Measurements from ENCODE around the gene TNNI3K.
A peak's percentile ranks its signal among the peaks of the same experiment; 100 is the strongest.

The TNNI3K gene

GRCh38 chr1:74504125-74504932 is 269.1 kb downstream of the TNNI3K start:
- DNase-seq (ENCODE audit: low read depth): peak; percentile 15

GRCh38 chr1:74504933-74505512 is 269.8 kb downstream of the TNNI3K start:
- no peak for DNase-seq (ENCODE audit: low read depth)

DNA sequence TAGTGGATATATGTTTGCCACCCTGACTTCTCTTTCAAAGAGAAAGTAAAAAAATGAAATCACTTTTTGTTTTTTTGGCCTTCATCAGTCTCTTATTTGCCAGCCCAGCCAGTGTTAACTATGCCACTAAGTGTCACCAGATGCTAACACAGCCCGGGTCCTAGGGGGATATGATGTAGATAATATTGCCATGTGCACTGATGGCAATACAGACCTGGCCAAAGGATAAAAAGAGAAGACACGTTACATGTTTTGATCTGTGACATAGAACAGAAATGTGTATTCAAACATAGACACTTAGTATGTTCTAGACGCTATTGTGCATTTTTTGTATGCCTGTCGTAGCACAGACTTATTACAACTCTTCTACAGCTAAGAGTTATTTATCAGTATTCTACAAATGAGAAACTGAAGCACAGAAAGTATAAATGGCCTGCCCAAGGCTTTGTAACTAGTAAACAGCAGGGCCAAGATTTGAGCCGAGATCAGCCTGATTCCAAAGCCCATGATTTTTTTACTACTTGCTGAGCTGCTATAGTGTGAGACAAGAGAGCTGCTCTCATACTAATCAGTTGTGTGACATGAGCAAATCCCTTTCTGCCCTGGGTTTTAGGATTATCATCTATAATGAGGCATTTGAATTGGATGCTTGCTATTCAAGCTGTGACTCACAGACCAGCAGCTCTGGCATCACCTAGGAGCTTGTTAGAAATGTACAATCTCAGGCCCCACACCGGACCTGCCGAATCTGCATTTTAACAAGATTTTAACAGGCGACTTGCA is 270.9 kb downstream of the TNNI3K start:
- DNase-seq (ENCODE audit: low read depth): no peak

DNA sequence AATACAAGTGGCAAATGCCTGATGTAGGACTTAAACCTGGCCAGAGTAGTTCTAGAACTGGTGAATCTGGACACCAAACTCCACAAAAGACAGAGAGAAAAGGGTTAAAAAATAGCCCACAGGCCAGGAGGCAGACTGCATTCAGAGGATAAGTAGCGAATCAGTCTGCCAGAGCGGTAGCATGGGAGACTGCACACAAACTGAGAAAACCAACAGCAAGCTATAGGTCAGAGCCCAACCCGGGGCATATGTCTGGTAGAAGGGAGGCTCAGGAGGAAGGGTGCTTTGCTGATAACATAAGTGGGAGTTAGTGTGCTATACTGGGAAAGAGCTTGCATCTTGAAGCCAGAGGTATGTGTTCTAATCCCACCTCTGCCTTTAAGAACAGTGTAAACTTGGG is 273.3 kb downstream of the TNNI3K start:
- DNase-seq (ENCODE audit: low read depth): no peak

GRCh38 chr1:74512170-74512915 is 277.2 kb downstream of the TNNI3K start, which contains the start of gene LRRC53:
Gene LRRC53, minus strand, starts transcription at chr1:74512611. Its CDS starts 29,262 bp downstream, at chr1:74483349.
- no peak for DNase-seq (ENCODE audit: low read depth)

- peak; percentile 10 for DNase-seq (ENCODE audit: low read depth)
Observed at GRCh38 chr1:74513411-74514300, 278.5 kb downstream of the TNNI3K start.

GRCh38 chr1:74517599-74518051 is 282.4 kb downstream of the TNNI3K start:
- DNase-seq (ENCODE audit: low read depth): no peak

DNA sequence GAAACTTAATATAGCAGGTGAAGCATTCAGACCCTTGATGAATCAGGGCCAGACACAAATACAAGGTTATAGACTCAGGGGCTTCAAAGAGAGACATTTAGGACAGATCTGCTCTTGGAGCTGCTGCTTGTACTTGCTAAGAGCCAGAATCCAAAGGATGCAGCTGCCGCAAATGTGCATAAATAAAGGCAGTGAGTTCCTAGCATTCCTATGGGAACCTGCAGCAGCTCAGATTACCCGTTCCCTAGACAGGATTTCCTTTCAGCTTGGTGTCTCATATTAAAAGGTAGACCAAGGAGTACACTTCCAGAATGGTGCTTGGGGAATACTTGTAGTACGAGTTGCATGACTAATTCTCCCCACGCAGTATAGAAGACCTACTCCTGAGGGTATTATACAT is 287.0 kb downstream of the TNNI3K start:
- DNase-seq (ENCODE audit: low read depth): no peak

- no peak for DNase-seq (ENCODE audit: low read depth)
Observed at GRCh38 chr1:74523873-74524480, 288.8 kb downstream of the TNNI3K start.

DNA sequence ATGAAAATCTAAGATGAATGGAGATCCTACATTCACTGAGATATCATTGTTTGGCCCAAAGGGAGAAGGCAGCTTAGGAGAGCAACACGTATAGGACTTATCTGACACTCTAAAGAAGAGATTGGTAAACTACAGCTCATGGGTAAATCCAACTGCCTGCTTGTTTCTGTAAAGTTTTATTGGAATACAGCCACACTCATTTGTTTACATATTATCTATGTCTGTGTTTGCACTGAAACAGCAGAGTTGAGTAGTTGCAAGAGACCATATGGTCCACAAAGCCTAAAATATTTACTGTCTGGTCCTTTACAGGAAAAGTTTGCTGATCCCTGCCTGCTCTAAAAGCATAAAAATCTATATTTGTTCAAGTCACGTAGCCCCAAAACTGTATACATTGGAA is 291.5 kb downstream of the TNNI3K start:
- DNase-seq (ENCODE audit: low read depth): no peak

DNA sequence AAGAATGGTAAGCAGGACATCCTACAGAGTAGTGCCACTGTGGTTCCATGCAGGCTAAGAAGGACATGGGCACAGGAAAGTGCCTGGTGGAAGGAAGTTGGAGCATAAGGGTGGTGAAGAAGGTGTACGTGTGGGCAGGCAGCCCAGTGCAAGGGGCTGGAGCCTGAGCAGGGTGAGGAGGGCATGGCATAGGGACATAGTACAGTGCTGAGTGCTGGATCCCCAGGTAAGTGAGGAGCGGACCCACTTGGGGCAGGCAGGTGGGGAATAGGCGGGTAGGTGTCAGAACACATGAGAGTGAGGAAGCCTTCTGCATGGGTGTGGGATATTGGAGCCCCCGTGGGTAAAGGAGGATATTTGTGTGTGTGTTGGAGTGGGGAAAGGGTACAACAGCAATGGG is 292.9 kb downstream of the TNNI3K start:
- DNase-seq (ENCODE audit: low read depth): no peak

- DNase-seq (ENCODE audit: low read depth): no peak
Observed at GRCh38 chr1:74530892-74531291, 295.7 kb downstream of the TNNI3K start.

GRCh38 chr1:74531796-74532195 is 296.6 kb downstream of the TNNI3K start:
- DNase-seq (ENCODE audit: low read depth): no peak

GRCh38 chr1:74534241-74534640 is 299.1 kb downstream of the TNNI3K start:
- peak; percentile 28 for DNase-seq (ENCODE audit: low read depth)

- no peak for DNase-seq (ENCODE audit: low read depth)
Observed at GRCh38 chr1:74545821-74546220, 310.6 kb downstream of the TNNI3K start.

DNA sequence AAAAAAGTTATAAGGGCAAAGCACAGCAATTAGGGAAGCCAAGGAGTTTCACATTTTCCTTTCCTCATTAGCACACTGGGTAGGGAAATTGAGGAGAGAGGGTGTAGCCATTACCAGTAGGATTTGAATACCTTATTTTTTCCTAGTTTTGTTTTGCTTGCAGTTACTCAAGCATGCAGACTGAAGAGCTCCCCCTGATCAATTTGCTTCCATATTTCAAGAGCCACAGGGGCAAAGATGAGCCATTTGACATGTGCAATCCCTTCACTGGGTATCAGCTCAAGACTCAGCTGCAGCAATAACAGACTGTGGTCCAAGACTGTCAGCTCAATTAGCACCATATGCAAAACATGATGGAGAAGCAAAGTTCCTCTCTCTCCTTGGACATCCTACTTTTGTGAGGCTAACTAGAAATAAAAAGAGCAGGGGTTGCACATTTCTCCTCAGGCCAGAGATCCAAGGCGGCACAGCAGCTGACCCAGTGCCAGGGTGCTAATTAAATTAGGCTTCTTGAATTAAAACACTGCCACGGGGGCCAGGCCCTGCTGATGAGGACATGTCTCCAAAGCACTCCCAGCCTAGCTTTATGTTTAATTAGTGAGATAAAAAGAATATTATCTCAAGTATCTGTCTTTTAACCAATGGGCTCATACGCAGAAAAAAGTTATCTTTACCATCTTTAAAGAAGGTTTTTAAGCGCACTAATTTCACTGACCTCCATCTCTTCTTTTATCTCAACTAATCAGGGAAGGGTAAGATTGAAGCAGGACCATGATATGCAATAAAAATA is 314.0 kb downstream of the TNNI3K start:
- no peak for DNase-seq (ENCODE audit: low read depth)

GRCh38 chr1:74549932-74550331 is 314.7 kb downstream of the TNNI3K start:
- no peak for DNase-seq (ENCODE audit: low read depth)

DNA sequence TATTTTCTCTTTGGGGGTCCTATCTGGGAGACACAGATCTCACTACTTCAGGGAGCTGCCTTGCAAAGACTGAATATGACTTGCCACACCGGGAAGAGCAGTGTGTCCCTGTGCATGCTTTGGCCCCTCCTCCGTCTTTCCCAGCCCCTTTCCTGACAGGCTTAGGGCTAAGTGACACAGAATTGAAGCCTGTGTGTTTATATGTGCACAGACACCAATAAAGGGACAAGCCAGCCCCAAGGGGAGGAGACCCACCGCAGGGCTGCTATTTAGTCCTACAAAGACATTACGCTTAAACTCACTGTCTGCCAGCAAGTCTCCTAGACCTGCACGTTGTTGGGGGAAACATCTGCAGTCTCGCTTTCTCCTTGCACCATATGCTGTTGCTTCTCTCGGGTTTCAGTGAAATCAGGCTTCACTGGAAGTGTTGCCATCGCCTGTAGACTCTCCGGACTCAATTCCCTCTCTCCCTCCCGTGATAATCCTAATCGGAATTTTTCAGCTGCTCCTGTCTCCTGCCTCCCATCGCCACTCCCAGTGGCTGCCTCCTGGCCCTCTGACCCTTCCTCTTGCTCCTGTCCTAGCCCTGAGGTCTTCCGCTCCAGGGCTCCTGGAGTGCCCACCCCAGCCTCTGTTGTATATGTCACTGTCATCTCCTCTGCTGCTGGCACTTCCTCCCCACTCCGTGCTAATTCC is 335.8 kb downstream of the TNNI3K start:
- no peak for DNase-seq (ENCODE audit: low read depth)

DNA sequence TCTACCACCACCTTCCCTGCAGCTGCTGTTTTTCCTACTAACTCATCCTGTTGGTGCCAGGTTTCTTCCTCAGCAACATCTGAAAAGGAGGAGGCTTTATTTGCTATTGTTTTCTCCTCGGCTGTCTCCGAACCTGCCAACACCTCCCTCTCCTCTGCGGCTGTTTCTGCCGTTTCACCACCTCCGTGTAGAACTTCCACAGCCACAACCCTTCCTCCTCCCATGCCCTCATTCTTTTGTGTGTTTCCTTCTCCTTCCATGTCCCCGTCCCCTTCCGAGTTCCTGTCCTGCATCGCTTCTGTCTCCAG is 336.3 kb downstream of the TNNI3K start:
- no peak for DNase-seq (ENCODE audit: low read depth)

Measured in GM04504 (cell line).